Endodermal cell (in vitro differentiated cells): Measurements from ENCODE around the gene SIRT7. TPM values are rescaled to one million over a fixed set of nuclear protein-coding genes. Genes with fewer than 3 reads are reported as not detected.
A peak's percentile ranks its signal among the peaks of the same experiment; 100 is the strongest.

Experiments
- DNase-seq: peaks from one replicate; pipeline ENCODE4 v3.0.0-alpha.2; 2017
- H3K27ac ChIP-seq: 2 replicates; pipeline ENCODE4 v1.5.1; 2013; ENCODE audit warnings: mild to moderate bottlenecking, low read depth, low read length, moderate library complexity
- H3K27me3 ChIP-seq: 2 replicates; pipeline ENCODE4 v1.6.1; 2013; ENCODE audit warnings: mild to moderate bottlenecking, low read length, moderate library complexity; ENCODE audit not compliant: insufficient read depth, control insufficient read depth, poor library complexity, severe bottlenecking
- H3K36me3 ChIP-seq: 2 replicates; pipeline ENCODE4 v1.7.0; 2013; ENCODE audit warnings: mild to moderate bottlenecking, low read length, moderate library complexity; ENCODE audit not compliant: control insufficient read depth, insufficient read depth
- H3K4me1 ChIP-seq: one replicate; pipeline ENCODE4 v1.7.0; 2013; ENCODE audit warnings: low read length; ENCODE audit not compliant: control insufficient read depth, insufficient read depth
- H3K4me3 ChIP-seq: 2 replicates; pipeline ENCODE4 v1.5.1; 2013; ENCODE audit warnings: mild to moderate bottlenecking, low read length, moderate library complexity
- H3K9ac ChIP-seq: 2 replicates; pipeline ENCODE4 v1.6.1; 2013; ENCODE audit warnings: mild to moderate bottlenecking, low read length, moderate library complexity; ENCODE audit not compliant: poor library complexity, severe bottlenecking; ENCODE audit errors: extremely low read depth
- H3K9me3 ChIP-seq: 2 replicates; pipeline ENCODE4 v1.6.1; 2013; ENCODE audit warnings: mild to moderate bottlenecking, low read length, moderate library complexity; ENCODE audit not compliant: control insufficient read depth
- H3K27ac Mint-ChIP-seq: 2 replicates; pipeline ENCODE4 v1.8.0; 2020; ENCODE audit warnings: mixed read lengths
- H3K27me3 Mint-ChIP-seq: 2 replicates; pipeline ENCODE4 v1.8.0; 2021; ENCODE audit warnings: mild to moderate bottlenecking, mixed read lengths; ENCODE audit not compliant: insufficient read depth
- H3K36me3 Mint-ChIP-seq: 2 replicates; pipeline ENCODE4 v1.8.0; 2020; ENCODE audit warnings: low read depth, mixed read lengths
- H3K4me1 Mint-ChIP-seq: 2 replicates; pipeline ENCODE4 v1.8.0; 2020; ENCODE audit warnings: mixed read lengths
- H3K4me3 Mint-ChIP-seq: 2 replicates; pipeline ENCODE4 v1.8.0; 2020; ENCODE audit warnings: mild to moderate bottlenecking, moderate library complexity, mixed read lengths
- H3K9me3 Mint-ChIP-seq: 2 replicates; pipeline ENCODE4 v1.8.0; 2020; ENCODE audit warnings: mild to moderate bottlenecking, mixed read lengths
- CTCF ChIP-seq: fragments of 200-600 bp; sonication (generic); conservative IDR thresholded peaks from 2 replicates; pipeline ENCODE4 v1.5.0; 2021; ENCODE audit warnings: antibody characterized with exemption, mild to moderate bottlenecking
- WGBS, 2 experiments: methylation state at CpG; one replicate each; pipeline versions ENCODE4 v1.1.5 to v1.1.7; 2013; ENCODE audit warnings: missing lambda C conversion rate in 2 of 2, mixed read lengths in 1 of 2; ENCODE audit not compliant: insufficient coverage in 1 of 2, insufficient read length in 1 of 2; 5-methylcytosine and 5-hydroxymethylcytosine counted together
- total RNA-seq, 2 donors: library from RNA; stranded (reverse); fragmentation: NEBNext Ultra II Directional in 1 of 2; extraction: Animal tissue kit (Norgen Biotek cat#: 25700) in 1 of 2; gene quantifications; 2 replicates in 1 of 2; 3 replicates in 1 of 2; pipeline ENCODE4 v1.2.1, GENCODE V29; 2021

SIRT7 gene
- total RNA-seq, 2 donors from 2014 or later, result 21.8 to 22.1 TPM

DNA sequence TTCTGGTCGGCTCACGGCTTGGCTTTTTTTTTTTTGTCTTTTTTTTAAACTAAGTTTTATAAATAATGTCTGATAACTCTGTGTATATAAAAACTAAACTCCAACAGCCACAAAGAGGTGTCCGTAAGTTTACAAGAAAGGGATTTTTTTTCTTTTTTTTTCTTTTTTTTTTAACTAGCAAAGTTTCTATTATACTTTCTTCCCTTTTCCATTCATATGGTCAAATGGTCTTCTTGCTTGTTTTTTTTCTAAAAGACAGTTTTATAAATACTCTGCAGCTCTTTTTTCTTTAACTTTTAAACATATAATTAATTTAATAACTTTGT lies 3.5 kb upstream of the SIRT7 start:
- WGBS, 2 experiments, result no CpG with 5 or more reads among the region's 3 CpGs
- no peak overlapping the region for H3K9ac ChIP-seq
- H3K27me3 Mint-ChIP-seq, result no peaks in the 10 kb centered on the region

GRCh38 chr17:81920612-81921536 lies 2.9 kb upstream of the SIRT7 start:
- H3K27ac Mint-ChIP-seq, result peak overlapping the region; percentile 72
- H3K9me3 Mint-ChIP-seq, result no peaks in the 10 kb centered on the region
- no peak overlapping the region for H3K4me3 Mint-ChIP-seq
- H3K9me3 ChIP-seq, result no peaks in the 10 kb centered on the region
- H3K36me3 Mint-ChIP-seq, result peaks cover 35% of the 10 kb centered on the region
- H3K4me1 Mint-ChIP-seq, result peaks cover 28% of the 10 kb centered on the region
- 95 to 97% methylated on average over 24 to 33 of the region's 33 CpGs for WGBS, 2 experiments
- H3K36me3 ChIP-seq, result peaks cover 25% of the 10 kb centered on the region
- H3K4me1 ChIP-seq, result peaks cover 15% of the 10 kb centered on the region
- H3K27me3 ChIP-seq, result no peaks in the 10 kb centered on the region
- H3K27ac ChIP-seq, result no peak overlapping the region
- no peak overlapping the region for H3K4me3 ChIP-seq
- H3K27me3 Mint-ChIP-seq, result no peaks in the 10 kb centered on the region
- no peak for TF ChIP-seq CTCF
- DNase-seq, result no peak
- no peak overlapping the region for H3K9ac ChIP-seq

More for the DNA sequence above, 3.5 kb upstream of the SIRT7 start:
- H3K27ac Mint-ChIP-seq, result no peak overlapping the region
- no peak for TF ChIP-seq CTCF
- DNase-seq, result no peak
- no peak overlapping the region for H3K4me3 Mint-ChIP-seq
- no peaks in the 10 kb centered on the region for H3K9me3 Mint-ChIP-seq
- Histone ChIP-seq H3K4me1 (peaks cover 17% of the 10 kb centered on the region), H3K9me3 (no peaks in the 10 kb centered on the region), H3K27me3 (no peaks in the 10 kb centered on the region), H3K27ac (no peak overlapping the region), H3K4me3 (no peak overlapping the region), H3K36me3 (peaks cover 21% of the 10 kb centered on the region)
- peaks cover 33% of the 10 kb centered on the region for H3K4me1 Mint-ChIP-seq
- peaks cover 32% of the 10 kb centered on the region for H3K36me3 Mint-ChIP-seq

DNA sequence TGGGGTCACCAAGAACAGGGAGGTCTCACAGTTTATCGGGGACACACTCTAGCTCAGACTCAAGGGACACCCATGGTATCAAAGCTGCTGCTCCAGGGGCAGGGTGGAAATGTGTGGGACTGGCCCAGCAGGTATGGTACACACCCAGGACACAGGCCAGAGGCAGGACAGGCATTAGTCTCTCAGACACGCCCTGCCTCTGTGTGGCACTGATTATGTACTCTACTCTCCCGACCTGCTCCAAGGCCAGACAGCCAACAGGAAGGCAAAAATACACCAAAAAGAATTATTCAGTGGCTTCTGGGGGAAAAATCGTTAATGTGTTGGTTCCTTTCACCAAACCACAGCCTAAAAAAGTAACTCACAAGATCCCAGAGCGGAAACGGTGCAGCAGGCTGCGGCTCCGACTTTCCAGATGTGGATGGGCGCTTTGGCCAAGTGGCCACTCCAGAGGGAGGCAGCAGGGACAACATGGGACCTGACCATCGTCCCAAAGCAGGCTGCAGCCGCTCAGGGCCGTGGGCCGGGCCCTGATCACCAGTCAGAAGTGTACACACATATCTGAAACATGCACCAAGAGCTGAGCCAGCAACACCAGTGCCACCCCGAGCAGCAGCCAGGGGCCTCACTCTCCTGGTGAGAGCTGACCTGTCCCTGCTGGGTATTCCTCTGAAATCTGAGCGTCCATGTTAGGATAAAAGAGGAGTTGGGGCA lies 1.0 kb upstream of the SIRT7 start:
- no peak for DNase-seq
- H3K27ac Mint-ChIP-seq, result peak overlapping the region; percentile 70
- H3K4me3 Mint-ChIP-seq, result peak overlapping the region; percentile 69
- Histone ChIP-seq H3K36me3 (peaks cover 43% of the 10 kb centered on the region), H3K27ac (no peak overlapping the region), H3K9ac (no peak overlapping the region), H3K4me1 (peaks cover 8% of the 10 kb centered on the region), H3K9me3 (no peaks in the 10 kb centered on the region), H3K4me3 (no peak overlapping the region), H3K27me3 (no peaks in the 10 kb centered on the region)
- H3K9me3 Mint-ChIP-seq, result no peaks in the 10 kb centered on the region
- H3K4me1 Mint-ChIP-seq, result peaks cover 13% of the 10 kb centered on the region
- WGBS, 2 experiments, result 81 to 85% methylated on average over 4 to 15 of the region's 15 CpGs
- peaks cover 46% of the 10 kb centered on the region for H3K36me3 Mint-ChIP-seq
- no peaks in the 10 kb centered on the region for H3K27me3 Mint-ChIP-seq
- no peak for TF ChIP-seq CTCF
